NCI-H1417 (cell line): ENCODE data around the gene GPC5.

Experiments used
- DNase-seq, 3 experiments: peaks; one replicate each; lab custom pipeline; 2025; lab: John Stamatoyannopoulos, UW

GPC5 gene

GRCh38 chr13:91878491-91878890, 480.1 kb downstream of the GPC5 start:
- DNase-seq = no peak

- no peak for DNase-seq
Observed at GRCh38 chr13:91879360-91879759, 480.9 kb downstream of the GPC5 start.

- DNase-seq = no peak
Observed at GRCh38 chr13:91882918-91883317, 484.5 kb downstream of the GPC5 start.

GRCh38 chr13:91889641-91890040, 491.2 kb downstream of the GPC5 start:
- DNase-seq = no peak

DNA sequence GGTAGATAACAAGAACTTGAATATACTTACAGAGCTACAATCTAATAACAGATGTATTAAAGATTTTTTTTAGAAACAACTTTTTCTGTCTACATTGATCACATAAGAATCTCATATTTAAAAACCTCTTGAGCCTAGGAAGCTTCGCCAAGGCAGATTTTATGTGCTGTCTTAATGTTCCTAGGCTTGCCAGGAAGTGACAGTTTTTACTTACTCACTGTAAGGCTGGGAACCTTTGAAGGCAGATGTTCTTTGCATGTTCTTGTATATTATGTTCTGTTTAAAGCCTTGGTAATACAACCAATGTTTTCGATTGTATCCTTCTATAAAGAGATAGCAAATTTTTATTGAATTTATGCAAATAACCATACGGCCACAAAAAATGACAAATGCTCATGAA, 492.7 kb downstream of the GPC5 start:
- no peak for DNase-seq

DNA sequence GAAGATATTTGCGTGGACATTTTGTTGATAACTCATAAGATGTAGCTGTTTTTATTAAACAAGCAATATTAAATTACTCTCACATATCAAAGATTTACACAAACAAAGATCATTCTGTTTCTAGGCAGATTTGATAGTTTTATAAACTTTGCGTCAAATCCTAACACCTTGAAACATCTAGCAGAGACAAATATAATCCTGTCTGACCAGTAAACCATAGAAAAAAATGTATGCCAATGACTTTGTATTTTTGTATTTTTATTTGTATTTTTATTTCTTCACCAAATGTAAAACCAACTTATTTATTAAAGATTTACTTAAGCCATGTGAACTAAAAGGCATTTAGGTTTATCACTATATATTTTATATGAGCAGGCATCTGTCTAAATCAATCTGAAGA, 494.6 kb downstream of the GPC5 start:
- DNase-seq = no peak

GRCh38 chr13:91894316-91894715, 495.9 kb downstream of the GPC5 start:
- no peak for DNase-seq

GRCh38 chr13:91896547-91896946, 498.1 kb downstream of the GPC5 start:
- no peak for DNase-seq

- DNase-seq = peak in 1 of 3 experiments; percentile 17
Observed at GRCh38 chr13:91898986-91899385, 500.6 kb downstream of the GPC5 start.

DNA sequence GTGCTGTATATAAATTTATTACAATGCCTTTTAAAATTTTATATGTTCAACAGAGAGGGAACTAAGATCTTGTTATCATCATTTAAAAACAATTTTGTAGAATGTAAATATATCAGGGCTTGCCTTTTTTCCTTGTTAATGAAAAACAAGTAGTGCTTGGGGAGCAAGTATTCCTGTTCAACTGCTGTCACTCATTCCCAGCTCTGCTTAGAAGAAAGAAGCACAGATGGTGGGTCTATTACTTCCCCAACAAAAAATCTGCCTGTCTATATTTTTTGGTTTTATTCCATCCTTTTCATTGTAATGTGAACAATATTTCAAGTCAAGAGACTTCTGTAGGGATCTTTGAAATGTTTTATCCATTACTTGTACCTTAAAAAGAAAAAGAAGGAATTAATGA, 503.9 kb downstream of the GPC5 start:
- no peak for DNase-seq

DNA sequence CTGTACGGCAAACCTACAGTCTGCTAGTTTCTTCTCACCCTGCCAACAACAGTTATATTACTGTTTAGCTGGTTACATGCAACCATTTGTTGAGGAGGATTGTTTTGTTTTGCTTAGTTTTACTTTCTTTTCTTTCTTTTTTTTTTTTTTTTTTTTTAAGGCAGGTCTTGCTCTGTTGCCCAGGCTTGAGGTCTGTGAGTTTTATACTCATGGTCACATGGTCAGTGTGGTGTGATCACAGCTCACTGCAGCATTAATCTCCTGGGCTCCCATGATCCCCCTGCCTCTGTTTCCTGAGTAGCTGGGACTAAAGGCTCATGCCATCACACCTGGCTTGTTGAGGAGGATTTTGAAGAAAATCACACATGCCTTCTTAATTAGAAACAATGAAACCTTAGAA, 505.6 kb downstream of the GPC5 start:
- DNase-seq = no peak

DNA sequence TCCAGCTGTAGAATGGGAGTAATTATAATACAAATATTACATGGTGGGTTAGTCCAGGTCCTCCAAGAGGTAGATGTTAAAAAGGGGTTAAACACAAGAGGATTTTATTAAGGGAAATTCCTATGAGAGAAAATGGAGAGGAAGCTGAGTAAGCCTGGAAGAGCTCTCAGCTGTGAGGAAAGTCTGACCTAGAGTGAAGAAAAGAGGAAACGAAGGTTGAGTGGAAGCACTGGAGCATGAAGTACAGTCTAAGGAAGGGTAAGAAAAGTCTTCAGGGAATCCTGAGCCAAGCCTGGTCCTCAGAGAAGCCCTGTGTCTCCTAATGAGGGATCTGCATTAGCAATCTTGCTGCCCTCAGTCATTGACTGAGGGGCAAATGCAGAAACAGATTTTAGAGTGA, 506.2 kb downstream of the GPC5 start:
- no peak for DNase-seq

- DNase-seq = no peak
Observed at GRCh38 chr13:91907398-91907797, 509.0 kb downstream of the GPC5 start.

- DNase-seq = no peak
Observed at GRCh38 chr13:91909617-91910016, 511.2 kb downstream of the GPC5 start.

DNA sequence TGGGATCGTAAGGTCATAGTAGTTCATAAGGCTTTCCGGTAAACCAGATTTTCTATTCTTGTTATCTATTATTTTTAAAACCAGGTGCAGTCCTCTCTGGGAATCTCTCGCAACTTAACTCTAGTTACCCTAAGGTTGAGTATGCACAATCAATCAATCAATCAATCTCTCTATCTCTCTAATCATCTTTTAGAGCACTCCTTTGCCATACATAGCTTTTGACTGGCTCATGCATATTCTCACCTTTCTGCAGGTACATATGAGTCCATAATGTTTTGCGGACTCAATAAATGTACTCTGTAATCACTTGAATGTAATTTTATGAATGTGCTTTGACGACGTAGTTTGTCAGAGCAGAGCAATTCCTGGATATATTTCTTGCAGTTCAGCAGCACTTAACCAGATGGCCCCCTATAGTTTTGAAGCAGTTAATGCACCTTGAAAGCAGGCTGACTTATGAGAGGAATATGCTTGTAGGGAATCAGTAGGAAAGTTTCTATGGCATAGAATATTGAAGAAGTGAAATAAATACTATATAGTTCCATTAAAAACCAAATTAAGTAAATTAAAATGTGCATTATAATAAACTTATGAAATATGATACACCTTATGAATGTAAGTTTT, 524.7 kb downstream of the GPC5 start:
- peak in 2 of 3 experiments; percentile 9 to 31 for DNase-seq

DNA sequence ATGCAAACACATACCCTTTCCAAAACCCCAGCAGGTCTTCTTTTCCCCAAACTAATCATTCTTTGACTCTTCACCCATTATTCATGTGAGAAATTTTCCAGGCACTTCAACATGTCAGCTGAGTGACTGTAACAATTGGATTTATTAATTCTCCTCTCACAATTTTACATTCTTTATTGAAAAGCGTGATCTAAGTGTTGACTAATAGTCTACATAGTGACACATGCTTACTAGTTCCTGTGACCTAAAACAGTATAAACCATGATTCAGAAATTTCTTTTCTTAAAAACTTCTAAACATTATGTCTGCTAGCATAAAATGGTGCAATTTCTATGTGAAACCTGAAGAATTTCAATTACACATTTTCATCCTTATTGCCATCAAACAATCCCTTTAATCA, 532.3 kb downstream of the GPC5 start:
- DNase-seq = no peak

DNA sequence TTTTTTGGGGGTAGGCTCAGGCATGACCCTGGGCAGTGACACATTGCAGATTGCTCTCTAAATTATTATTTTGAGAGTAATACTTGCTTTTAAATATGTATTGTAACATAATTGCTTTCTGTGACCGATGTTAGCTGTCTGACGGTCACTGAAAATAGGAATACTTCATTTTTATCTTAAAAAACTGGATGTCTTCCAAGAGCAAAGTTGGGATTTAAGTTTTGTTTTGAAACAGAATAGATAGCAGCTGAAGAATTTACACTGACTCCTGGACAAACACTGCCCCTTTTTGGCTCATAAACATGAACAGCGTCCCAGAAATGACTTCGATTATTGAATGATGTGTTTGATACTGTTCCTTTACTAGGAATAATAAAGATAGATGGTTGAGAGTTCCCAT, 535.9 kb downstream of the GPC5 start:
- no peak for DNase-seq

DNA sequence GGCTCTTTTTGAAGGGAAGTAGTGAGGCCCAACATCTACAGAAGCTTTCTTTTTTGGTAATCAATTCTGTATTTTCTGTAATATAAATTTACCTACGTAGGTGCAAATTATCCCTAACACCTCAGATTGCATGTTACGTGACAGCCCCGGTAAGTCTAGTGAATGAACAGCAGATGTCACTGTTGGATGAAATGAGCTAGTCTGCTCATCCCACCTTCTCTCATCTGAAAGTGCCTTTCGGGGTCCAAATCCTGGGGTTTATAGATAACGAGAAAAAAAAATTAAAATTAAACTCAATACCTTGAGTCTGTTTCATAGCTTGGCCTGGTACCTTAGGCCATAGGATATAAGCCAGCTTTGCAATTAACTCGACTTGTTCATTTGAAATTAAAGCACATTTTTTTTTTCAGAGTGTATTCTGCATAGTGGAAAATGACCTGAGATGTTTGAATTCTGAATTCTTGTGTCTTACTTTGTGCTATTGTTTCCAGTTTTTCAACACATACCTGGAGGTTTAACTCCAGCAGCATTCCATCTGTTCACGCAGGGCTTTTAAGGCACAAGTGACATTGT, 548.2 kb downstream of the GPC5 start:
- peak; percentile 44 to 83 (median 52) for DNase-seq

- DNase-seq = no peak
Observed at GRCh38 chr13:91948736-91949135, 550.3 kb downstream of the GPC5 start.

- no peak for DNase-seq
Observed at GRCh38 chr13:91950803-91951202, 552.4 kb downstream of the GPC5 start.

- DNase-seq = no peak
Observed at GRCh38 chr13:91955546-91956355, 557.3 kb downstream of the GPC5 start.

GRCh38 chr13:91960947-91961346, 562.5 kb downstream of the GPC5 start:
- DNase-seq = no peak

DNA sequence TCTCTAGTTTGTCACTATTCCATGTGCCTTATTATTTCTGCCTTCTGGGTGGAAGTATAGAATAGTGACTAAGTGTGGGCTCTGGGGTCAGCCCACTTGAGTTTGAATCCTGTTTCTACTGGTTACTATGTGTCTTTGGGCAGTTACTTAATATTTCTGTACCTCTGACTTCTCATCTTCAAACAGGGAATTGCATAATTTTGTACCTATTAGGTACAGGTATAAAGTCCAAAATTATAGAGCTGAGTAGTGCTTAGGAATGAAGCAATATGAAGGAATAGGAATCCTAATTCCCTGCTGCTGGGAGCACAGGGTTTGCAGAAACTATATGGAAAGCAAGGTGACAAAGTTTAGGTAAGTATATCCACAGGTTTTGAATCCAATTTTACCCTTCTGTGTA, 564.5 kb downstream of the GPC5 start:
- DNase-seq = no peak
